ENCODE measurements around the gene MGLL. TPM values are rescaled to one million over a fixed set of nuclear protein-coding genes. Genes with fewer than 3 reads are reported as not detected.

Gene MGLL
- total RNA-seq, 1 experiment from 2014 or later: not detected

DNA sequence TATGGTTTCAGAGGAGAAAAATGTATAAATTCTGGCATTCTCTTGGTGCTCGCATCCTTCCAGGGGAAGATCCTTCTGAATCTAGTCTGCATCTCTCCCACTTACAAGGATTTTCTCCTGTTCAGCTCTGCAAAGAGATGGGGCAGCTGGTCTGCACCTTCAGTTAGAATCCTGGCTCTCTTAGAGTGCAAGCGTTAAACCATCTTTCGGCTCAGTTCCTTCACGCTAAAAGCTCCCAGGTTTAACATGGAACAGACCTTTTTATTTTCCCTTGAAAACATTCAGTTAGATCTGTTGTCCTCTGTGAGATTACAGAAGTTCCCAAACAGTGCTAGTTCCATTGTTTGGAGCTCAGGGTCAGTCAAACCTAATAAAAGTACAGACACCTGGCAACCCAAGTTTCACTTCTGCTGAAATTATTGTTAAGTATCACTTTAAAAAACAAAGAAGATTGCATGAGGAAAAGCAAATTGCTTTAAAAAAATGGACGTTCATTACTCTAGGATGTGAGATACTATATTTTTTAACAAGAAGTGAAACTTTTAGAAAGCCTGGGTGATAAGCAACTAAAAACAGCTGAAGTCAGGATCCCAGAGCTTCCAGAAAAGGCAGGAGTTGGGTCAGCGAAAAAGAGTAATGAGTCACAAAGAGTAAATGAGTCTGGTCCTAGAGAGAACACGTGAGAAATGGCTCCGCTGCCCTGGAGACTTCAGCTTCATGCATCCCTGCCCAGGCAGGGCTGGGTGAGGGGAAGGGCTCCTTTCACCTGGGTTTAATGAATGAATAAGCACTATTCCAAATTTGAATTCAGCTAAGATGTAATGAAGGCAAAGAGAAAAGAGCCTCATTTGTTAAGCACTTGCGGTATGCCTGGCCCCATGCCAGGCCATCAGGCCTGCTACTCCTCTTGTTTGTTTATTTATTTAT, 86.3 kb downstream of the MGLL start:
- in situ Hi-C loops (cut with HindIII; ENCODE audit: low sequenced_read_pairs): no loop called here

GRCh38 chr3:127734754-127735473, 87.4 kb downstream of the MGLL start:
- in situ Hi-C loops (cut with HindIII; ENCODE audit: low sequenced_read_pairs): no loop called here
- DNase-seq (ENCODE audit: low spot score): peak; percentile 89

More for the DNA sequence above, 86.3 kb downstream of the MGLL start:
- peak; percentile 59 for DNase-seq (ENCODE audit: low spot score)

GRCh38 chr3:127734181-127734720, 88.1 kb downstream of the MGLL start:
- DNase-seq (ENCODE audit: low spot score): no peak
- in situ Hi-C loops (cut with HindIII; ENCODE audit: low sequenced_read_pairs): no loop called here

GRCh38 chr3:127733781-127734180, 88.5 kb downstream of the MGLL start:
- in situ Hi-C loops (cut with HindIII; ENCODE audit: low sequenced_read_pairs): no loop called here

GRCh38 chr3:127732879-127733350, 89.4 kb downstream of the MGLL start:
- DNase-seq (ENCODE audit: low spot score): no peak
- in situ Hi-C loops (cut with HindIII; ENCODE audit: low sequenced_read_pairs): no loop called here

More at GRCh38 chr3:127733781-127734180, 88.5 kb downstream of the MGLL start:
- no peak for DNase-seq (ENCODE audit: low spot score)

DNA sequence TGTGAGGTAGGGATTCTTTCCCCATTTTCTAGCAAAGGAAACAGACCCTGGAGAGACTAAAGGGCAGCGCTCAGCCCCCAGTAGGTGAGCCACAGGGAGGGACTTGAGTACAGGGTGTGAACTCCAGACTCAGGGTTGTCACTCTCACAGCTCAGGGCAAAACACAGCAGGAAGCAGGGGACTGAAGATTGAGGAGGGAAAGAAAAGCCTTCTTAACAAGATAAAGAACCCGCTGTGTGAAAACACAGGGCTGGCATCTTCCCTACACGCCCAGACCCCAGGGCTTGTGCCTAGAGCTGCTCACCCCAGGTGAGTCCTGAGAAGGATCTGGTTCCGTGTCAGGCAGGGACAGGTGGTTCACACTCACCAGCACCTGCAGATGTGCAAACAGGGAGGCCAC, 90.0 kb downstream of the MGLL start:
- in situ Hi-C loops (cut with HindIII; ENCODE audit: low sequenced_read_pairs): no loop called here
- DNase-seq (ENCODE audit: low spot score): no peak

DNA sequence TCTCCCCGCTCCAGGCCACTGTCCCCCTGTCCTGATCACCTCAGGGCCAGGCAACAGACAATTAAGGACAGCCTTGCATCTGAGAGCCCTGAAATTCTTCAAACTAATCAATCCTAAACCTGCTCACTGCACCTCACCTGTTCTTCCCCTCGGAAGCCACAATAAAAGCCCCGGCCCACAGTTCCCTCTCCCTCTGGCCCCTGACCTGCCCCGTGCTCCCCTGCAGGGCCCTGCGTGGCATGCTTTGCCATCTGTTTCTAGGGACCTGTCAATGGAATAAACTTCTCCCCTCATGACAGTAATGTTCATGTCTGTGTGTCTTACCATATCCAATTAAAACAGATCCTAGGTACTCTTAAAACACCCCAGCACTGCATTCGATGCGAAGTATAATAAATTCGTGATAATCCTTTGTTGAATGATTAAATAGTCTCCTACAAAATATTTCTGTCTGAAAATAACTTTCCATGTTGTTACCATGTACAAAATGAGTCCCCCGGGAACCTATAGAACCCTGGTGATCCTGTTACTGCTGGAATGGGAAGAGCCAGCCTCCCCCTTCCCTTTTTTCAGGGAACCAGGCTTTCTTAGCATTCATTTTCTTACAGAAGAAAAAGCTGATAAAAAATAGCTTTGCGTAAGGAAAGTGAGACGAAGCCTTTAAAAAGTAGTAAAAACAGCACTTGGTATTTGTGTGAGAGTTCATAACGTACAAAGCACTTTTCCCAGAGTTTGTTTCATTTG, 90.6 kb downstream of the MGLL start:
- DNase-seq (ENCODE audit: low spot score): no peak
- in situ Hi-C loops (cut with HindIII; ENCODE audit: low sequenced_read_pairs): no loop called here

DNA sequence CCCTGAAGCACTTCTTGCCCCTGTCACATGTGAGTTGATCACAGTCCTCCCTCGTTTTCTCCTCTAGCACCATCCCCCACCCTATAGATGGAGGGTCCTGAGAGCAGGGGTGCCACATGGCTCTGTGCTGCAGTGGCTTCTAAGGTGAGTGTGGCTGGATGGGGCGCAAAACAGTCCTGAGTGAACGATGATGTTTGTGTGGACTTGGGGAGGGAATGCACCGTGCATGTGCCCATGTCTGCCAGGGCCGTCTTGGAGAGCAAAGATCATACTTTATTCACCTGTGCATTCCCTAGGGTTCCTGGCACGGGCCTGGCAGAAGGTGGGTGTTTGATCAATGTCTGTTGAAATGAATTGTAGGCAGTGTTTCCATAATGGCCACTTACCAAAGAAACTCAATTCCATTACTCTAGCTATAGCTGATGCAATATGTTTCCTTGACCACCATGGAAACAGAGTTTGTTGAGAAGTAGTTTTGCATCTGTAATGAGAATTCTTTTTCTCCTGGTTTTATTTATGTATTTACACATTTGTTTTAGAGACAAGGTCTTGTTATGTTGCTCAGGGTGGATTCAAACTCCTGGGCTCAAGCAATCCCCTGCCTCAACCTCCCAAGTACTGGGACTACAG, 91.5 kb downstream of the MGLL start:
- no peak for DNase-seq (ENCODE audit: low spot score)
- in situ Hi-C loops (cut with HindIII; ENCODE audit: low sequenced_read_pairs): no loop called here

DNA sequence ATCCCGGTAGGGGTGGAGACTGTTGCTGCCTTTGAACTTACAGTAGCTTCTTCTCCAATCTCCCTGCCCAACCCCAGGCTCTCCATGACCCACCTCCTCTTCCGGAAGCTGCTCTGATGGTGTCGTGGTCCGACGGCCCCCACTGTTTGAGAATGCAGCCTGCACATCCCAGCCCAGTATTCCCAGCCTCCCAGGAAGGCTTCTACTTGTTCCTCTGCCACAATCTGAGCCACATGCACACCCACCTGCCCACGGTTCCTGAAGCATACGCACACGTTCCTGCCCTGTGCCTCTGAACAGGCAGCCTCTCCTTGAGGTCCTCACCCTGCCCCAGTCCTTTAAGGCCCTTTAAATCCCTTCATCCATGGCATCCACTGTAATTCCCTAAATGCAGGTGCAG, 92.1 kb downstream of the MGLL start:
- no peak for DNase-seq (ENCODE audit: low spot score)
- in situ Hi-C loops (cut with HindIII; ENCODE audit: low sequenced_read_pairs): no loop called here

DNA sequence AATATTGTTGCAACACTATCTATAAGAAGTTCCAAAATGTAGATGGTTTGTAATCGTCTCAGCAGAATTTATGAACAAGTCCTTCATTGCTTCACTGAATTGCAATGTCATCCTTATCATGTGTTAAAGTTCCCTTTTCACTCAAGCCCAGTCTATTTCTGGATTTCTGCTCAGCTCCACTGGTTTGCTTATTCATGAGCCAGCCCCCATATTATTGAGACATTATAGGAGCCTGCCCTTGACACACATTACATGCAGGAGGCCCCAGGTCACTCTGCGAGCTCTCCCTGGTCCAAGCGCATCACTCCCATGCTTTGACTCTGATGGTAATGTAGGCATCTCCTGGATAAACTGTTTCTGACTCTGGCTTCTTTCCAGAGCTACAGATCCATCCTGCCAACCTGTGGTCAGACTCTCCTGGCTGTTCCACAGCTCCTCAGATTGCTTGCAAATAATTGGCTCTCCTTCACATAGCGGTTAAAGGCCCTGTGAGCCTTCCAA, 92.7 kb downstream of the MGLL start:
- in situ Hi-C loops (cut with HindIII; ENCODE audit: low sequenced_read_pairs): no loop called here
- peak; percentile 97 for DNase-seq (ENCODE audit: low spot score)

- DNase-seq (ENCODE audit: low spot score): no peak
- in situ Hi-C loops (cut with HindIII; ENCODE audit: low sequenced_read_pairs): no loop called here
Measured at GRCh38 chr3:127728417-127729015, 93.8 kb downstream of the MGLL start.

GRCh38 chr3:127726894-127727293, 95.4 kb downstream of the MGLL start:
- DNase-seq (ENCODE audit: low spot score): no peak
- in situ Hi-C loops (cut with HindIII; ENCODE audit: low sequenced_read_pairs): no loop called here

GRCh38 chr3:127723011-127723567, 99.2 kb downstream of the MGLL start:
- in situ Hi-C loops (cut with HindIII; ENCODE audit: low sequenced_read_pairs): no loop called here
- peak; percentile 62 for DNase-seq (ENCODE audit: low spot score)

DNA sequence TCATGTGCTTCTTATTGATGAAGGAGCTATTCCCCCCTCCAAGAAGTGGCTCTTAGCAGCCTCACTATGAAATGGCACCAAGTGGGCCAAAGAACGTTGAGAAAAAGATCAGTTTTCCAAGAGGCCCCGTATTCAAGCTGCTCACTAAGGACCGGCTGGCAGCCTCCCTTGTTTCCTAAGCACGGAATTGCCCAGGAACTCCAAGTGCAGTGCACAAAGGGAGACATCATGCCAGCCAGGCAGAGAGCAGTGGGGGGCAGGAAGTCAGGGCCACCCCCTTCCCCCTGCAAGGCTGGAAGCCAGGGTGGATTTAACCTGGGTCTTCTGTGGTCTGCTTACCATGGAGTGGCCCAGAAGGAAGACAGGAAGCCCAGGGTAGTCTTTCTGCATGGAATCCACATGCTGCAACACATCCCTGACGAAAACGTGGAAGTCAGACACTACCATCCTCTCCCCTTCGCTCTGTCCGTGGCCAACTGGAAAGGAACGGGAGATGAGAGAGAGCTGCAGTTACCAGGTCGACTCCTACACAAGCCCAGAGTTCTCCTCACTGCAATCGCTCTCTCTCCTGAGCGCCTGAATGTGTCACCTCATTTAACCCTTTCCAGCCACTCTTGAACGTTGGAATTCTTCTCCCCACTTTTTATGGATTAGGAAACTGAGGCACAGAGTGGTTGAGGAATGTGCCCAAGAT, 100.1 kb downstream of the MGLL start:
- peak; percentile 77 for DNase-seq (ENCODE audit: low spot score)
- in situ Hi-C loops (cut with HindIII; ENCODE audit: low sequenced_read_pairs): no loop called here

GRCh38 chr3:127720985-127721935, 101.1 kb downstream of the MGLL start:
- DNase-seq (ENCODE audit: low spot score): peak; percentile 61
- in situ Hi-C loops (cut with HindIII; ENCODE audit: low sequenced_read_pairs): no loop called here

GRCh38 chr3:127720161-127720823, 102.0 kb downstream of the MGLL start:
- no peak for DNase-seq (ENCODE audit: low spot score)
- in situ Hi-C loops (cut with HindIII; ENCODE audit: low sequenced_read_pairs): no loop called here

Measured in G401 (cell line).